Endothelial cell (in vitro differentiated cells): ENCODE results near the gene CCL20. TPM values are rescaled to one million over a fixed set of nuclear protein-coding genes. Genes with fewer than 3 reads are reported as not detected.

Source experiments
- DNase-seq: peaks from one replicate; pipeline ENCODE4 v3.0.0; 2021; ENCODE audit warnings: low spot score
- H3K27ac Mint-ChIP-seq: one replicate; pipeline ENCODE4 v1.8.0; 2021; ENCODE audit warnings: mixed read lengths, inconsistent platforms; ENCODE audit not compliant: unreplicated experiment
- H3K27me3 Mint-ChIP-seq: one replicate; pipeline ENCODE4 v1.8.0; 2021; ENCODE audit warnings: mild to moderate bottlenecking, moderate library complexity, mixed read lengths, inconsistent platforms; ENCODE audit not compliant: unreplicated experiment
- H3K36me3 Mint-ChIP-seq: one replicate; pipeline ENCODE4 v1.8.0; 2021; ENCODE audit warnings: mild to moderate bottlenecking, low read depth, mixed read lengths, inconsistent platforms; ENCODE audit not compliant: unreplicated experiment
- H3K4me1 Mint-ChIP-seq: one replicate; pipeline ENCODE4 v1.8.0; 2021; ENCODE audit warnings: mild to moderate bottlenecking, mixed read lengths, inconsistent platforms; ENCODE audit not compliant: unreplicated experiment
- H3K4me3 Mint-ChIP-seq: one replicate; pipeline ENCODE4 v1.8.0; 2021; ENCODE audit warnings: mild to moderate bottlenecking, mixed read lengths, inconsistent platforms; ENCODE audit not compliant: unreplicated experiment
- H3K9me3 Mint-ChIP-seq: one replicate; pipeline ENCODE4 v1.8.0; 2021; ENCODE audit warnings: mixed read lengths, inconsistent platforms; ENCODE audit not compliant: unreplicated experiment
- total RNA-seq: library from RNA; stranded (reverse); fragmentation: NEBNext Ultra II Directional; extraction: Animal tissue kit (Norgen Biotek cat#: 25700); gene quantifications from one replicate; pipeline ENCODE4 v1.2.1, GENCODE V29; 2021; ENCODE audit not compliant: unreplicated experiment
- TF ChIP-seq, protein P1 (sequence below): fragments of 200-600 bp; sonication (generic); IDR thresholded peaks from one replicate; pipeline ENCODE4 v1.5.0; 2021; ENCODE audit warnings: antibody characterized with exemption; ENCODE audit not compliant: unreplicated experiment

The CCL20 gene
- total RNA-seq, 1 donor from 2014 or later: not detected

DNA sequence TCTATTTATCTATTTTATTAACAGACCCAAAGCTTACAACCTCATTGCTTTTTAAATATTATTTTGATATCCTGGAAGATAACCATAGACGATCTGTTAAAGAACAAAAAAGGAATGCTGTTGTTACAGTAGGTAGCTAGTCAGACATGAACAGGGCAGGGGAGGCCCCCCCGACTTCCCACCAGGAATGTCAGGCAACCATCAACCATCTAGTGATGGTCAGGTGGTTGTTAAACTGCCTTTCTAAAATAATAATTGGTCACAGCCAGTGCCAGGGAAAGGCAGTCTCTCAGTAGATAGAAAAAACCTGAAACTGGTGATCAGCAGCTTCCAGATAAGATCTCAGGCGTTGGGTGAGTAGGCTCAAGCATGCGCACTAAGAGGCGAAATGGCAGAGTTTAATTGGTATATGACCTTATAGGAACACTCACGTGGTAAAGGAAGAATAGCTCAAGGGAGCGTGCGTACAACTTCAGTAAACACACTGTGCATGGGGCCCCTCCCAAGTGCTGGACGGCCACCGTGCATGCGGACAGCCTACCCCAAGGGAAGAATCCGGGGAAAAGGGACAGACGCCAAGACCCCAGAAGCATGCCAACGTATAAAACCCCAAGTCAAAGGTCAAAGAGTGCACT, 32.5 kb upstream of the CCL20 start:
- DNase-seq: no peak
- H3K4me3 Mint-ChIP-seq: no peak overlapping the region
- no peak overlapping the region for H3K27ac Mint-ChIP-seq
- H3K4me1 Mint-ChIP-seq: no peaks in the 10 kb centered on the region
- H3K36me3 Mint-ChIP-seq: no peaks in the 10 kb centered on the region
- TF ChIP-seq, protein P1, sequence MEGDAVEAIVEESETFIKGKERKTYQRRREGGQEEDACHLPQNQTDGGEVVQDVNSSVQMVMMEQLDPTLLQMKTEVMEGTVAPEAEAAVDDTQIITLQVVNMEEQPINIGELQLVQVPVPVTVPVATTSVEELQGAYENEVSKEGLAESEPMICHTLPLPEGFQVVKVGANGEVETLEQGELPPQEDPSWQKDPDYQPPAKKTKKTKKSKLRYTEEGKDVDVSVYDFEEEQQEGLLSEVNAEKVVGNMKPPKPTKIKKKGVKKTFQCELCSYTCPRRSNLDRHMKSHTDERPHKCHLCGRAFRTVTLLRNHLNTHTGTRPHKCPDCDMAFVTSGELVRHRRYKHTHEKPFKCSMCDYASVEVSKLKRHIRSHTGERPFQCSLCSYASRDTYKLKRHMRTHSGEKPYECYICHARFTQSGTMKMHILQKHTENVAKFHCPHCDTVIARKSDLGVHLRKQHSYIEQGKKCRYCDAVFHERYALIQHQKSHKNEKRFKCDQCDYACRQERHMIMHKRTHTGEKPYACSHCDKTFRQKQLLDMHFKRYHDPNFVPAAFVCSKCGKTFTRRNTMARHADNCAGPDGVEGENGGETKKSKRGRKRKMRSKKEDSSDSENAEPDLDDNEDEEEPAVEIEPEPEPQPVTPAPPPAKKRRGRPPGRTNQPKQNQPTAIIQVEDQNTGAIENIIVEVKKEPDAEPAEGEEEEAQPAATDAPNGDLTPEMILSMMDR: no peak
- no peaks in the 10 kb centered on the region for H3K9me3 Mint-ChIP-seq
- H3K27me3 Mint-ChIP-seq: peaks cover 2% of the 10 kb centered on the region

DNA sequence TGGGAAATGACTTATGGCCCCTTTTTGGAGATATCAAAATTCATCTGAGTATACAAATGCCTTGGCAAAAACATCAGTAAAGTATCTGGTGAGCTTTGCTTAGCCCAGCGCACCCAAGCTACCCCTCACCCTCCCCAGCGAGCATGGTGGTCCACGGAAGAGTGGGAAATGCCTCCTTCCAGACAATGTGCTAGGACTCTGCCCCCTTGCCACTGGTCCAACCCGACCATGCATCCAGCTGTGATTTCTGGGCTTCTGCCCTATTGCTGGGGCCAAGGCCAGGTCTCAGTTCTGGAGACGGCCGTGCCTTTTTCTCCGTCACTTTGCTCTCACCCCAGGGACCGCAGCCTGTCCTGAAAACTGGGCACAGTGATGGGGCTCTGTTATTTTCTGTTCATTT, 31.8 kb upstream of the CCL20 start:
- H3K9me3 Mint-ChIP-seq: no peaks in the 10 kb centered on the region
- H3K4me3 Mint-ChIP-seq: no peak overlapping the region
- H3K27me3 Mint-ChIP-seq: peaks cover 1% of the 10 kb centered on the region
- H3K4me1 Mint-ChIP-seq: no peaks in the 10 kb centered on the region
- no peaks in the 10 kb centered on the region for H3K36me3 Mint-ChIP-seq
- no peak overlapping the region for H3K27ac Mint-ChIP-seq
- DNase-seq: no peak
- TF ChIP-seq, protein P1: no peak

DNA sequence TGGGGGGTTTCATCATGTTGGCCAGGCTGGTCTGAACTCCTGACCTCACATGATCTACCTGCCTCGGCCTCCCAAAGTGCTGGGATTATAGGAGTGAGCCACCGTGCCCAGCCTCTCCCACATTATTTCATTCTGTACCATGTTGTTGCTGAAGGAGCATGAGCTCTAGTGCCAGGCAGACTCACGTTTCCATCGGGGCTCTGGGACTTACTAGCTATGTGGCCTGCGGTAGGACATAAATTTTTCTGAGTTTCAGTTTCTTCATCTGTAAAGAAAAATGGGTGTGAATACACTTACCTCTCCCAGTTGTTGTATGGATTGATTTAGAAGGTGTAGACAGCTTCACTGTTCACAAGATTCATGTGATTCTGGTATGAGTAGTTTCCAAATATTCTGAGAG, 30.8 kb upstream of the CCL20 start:
- TF ChIP-seq, protein P1: no peak
- no peak overlapping the region for H3K4me3 Mint-ChIP-seq
- H3K27ac Mint-ChIP-seq: no peak overlapping the region
- peaks cover 1% of the 10 kb centered on the region for H3K27me3 Mint-ChIP-seq
- no peaks in the 10 kb centered on the region for H3K9me3 Mint-ChIP-seq
- no peaks in the 10 kb centered on the region for H3K4me1 Mint-ChIP-seq
- DNase-seq: no peak
- H3K36me3 Mint-ChIP-seq: no peaks in the 10 kb centered on the region

DNA sequence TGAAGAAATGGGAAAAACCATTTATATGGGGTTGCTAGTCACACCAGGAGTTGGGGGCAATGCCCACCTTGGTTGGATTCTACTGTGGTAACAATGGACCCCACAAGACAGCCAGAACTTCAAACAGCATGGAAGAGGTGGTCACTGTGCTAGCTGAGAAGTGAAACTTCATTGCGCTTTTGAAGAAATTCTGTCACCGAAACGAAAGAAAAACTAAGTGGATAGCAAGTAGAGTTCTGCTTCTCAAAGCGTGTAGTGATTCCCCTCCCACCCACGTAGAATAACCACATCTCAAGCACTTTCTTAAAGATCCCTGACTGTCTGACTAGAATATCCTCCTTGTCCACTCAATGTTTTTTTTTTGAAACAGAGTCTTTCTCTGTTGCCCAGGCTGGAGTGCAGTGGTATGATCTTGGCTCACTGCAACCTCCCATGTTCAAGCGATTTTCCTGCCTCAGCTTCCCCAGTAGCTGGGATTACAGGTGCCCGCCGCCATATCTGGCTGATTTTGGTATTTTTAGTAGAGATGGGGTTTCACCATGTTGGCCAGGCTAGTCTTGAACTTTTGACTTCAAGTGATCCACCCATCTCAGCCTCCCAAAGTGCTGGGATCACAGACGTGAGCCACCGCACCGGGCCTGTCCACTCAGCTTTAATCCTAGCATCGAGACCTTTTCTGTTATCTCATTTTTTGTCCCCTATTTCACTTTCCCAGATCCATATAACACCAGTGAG, 30.1 kb upstream of the CCL20 start:
- Mint-ChIP-seq H3K4me1 (no peaks in the 10 kb centered on the region), H3K27ac (no peak overlapping the region), H3K36me3 (no peaks in the 10 kb centered on the region), H3K4me3 (no peak overlapping the region), H3K27me3 (peaks cover 1% of the 10 kb centered on the region), H3K9me3 (no peaks in the 10 kb centered on the region)
- DNase-seq: no peak
- TF ChIP-seq, protein P1: no peak

DNA sequence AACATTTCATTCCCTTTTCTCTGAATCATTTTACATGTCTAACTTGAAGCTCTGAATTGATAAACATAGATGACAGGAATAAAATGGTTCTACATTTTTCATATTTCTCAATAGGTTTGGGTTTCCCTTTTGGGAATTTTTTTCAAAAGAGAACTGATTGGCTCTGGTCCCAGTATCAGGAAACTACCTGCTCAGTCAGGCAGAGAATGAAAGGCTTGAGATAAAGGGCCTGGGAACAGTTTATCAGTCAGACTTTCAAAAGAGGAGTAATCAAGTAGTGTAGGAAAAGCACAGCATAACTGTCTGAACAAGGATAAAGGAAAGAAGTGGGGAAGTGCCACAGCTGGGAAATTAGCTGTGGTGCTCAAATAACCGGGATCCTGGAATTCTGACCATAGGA, 28.3 kb upstream of the CCL20 start:
- Mint-ChIP-seq H3K4me1 (no peaks in the 10 kb centered on the region), H3K27me3 (peaks cover 1% of the 10 kb centered on the region), H3K9me3 (no peaks in the 10 kb centered on the region), H3K27ac (no peak overlapping the region), H3K36me3 (no peaks in the 10 kb centered on the region), H3K4me3 (no peak overlapping the region)
- TF ChIP-seq, protein P1: no peak
- no peak for DNase-seq
